Measurements from ENCODE around the gene CXCL17.

Gene CXCL17

DNA sequence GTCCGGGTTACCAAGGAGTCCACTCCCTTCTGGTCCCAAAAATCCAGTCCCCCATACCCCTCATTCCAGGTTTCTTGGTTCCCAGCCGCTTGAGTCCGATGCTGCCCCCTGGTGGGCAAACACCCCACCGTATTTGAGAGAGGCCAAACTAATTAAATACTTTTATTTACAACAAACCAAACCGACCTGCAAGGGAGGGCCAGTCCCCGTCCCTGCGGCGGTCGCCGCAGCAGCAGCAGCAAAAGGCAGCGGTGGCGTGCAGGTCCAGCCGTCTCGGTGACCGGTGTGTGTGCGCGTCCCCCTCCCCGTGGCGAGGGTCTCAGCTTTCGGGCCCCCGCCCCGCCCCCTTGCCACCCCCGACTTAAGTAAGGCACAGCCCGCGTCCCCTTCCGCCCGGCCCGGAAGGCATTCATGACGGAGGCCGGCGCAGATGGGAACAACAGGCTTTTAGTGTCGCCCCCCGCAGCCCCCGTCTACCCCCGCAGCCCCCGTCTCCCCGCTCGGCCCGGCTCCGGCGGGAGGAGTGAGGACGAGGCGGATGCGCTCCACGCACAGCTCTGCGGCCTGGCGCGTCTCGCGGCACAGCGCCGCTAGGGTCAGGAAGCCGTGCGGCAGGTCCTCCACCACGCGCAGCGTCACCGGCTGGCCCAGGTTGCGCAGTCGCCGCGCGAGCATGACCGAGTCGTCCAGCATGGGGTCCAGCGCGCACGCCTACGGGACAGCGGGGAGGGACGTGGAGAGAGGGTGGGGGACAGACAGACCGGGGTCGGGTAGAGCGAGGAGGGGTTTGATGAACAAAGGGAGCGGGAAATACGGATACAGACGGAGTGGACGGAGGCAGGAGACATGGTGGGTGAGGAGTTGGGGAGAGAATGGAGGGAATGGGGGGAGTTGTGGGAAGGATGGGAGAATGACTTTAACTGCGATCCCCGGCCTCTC is 41.1 kb downstream of the CXCL17 start:
- peak; percentile 42 to 64 (median 61) for DNase-seq (ENCODE audit: low read depth in 3 of 3)

DNA sequence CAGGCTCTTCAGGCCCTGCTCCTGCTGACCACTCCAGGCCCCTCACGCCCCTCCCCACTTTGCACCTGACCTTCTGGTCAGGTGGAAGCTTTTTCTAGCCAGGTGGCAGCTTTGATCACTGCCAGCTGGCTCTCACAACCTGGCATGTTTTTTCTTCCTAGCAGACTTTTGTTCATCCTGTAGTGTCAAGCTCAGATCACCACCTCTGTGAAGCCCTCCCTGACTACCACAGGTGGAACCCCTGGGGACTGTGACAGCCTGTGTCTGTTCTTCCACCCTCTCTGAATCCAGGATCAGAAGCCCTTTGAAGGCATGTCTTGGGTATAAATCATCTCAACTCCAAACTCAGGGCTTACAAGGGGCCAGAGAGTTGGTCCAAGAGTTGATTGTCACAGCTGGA is 42.3 kb downstream of the CXCL17 start:
- DNase-seq (ENCODE audit: low read depth in 3 of 3) = no peak

DNA sequence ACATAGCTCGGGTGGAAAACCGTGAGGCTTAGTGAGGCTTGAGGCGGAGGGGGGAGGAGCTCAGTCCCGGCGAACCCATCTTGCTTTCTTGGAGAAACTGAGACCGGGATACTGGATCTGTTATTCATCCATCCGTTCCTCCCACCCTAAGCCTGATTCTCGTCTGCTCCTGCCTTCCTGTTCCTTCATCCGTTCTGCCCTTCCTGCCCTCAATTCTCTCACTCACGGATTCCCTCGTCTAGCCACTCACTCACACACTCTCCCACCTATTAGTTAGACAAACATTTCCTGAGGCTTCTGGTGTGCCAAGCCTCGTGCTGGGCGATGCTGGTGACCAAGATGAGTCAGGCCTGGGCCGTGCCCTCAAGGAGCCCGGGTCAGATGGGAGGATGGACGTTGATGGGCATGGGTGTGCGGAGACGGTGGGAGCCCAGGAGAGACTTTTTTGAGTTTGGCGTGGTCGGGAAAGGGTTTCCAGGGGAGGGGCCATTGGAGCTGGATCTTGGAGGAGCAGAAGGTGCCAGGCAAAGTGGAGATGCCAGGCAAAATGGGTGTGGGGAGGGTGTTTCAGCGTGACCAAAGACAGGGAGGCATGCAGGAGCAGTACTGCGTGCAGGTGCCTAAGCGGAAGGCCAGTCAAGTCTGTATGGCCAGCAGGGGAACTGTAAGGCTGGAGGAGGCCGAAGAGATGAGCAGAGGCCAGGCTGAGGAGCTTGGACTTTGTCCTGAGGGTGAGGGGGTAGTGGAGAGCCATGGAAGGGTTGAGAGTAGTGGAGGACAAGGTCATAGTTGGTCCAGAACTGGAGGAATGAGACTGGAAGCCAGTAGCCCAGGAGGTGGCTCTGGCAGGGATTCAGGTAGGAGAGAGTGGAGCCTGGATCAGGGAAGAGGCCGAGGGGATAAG is 45.2 kb downstream of the CXCL17 start:
- DNase-seq (ENCODE audit: low read depth in 3 of 3) = no peak

DNA sequence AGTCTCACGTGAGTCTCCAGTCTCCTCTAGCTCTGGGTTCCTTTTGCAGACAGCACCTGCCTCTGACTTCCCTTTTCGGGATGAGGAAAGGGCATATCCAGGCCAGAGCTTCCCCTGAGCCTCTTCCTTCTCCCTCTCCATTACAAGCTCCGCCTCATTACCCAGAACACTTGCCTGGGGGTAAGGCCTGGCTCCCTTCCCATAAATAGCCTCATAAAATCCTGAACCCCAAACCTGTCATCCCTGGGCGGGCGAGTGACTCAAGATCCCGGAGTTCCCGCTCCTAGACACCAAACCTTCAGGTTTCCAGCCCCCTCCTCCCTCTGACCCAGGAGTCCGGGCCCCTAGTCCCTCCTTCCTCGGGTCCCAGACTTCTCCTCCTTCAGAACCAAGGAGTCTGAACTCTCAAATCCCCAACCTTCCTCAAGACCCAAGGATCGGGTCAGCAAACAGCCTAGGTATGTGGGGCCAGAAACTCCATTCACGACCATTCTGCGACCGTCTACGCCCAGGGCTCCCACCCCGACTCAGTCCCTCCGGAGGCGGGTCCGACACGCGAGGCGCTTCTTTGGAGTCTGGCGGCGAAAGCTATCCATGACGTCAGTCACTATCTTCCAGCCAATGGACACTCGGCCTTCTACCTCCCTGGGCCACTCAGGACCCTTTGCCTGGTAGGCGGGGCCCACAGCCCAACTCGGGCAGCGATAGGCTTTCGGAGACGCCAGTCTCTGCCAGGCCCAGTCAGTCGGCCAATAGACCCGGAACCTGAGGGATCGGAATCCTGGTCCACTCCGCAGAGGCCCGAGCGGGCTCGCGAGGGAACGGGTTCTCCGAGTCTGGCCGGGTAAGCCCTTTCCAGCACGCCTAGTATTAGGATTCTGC is 46.1 kb downstream of the CXCL17 start:
- DNase-seq (ENCODE audit: low read depth in 3 of 3) = peak; percentile 92 to 97 (median 92)

DNA sequence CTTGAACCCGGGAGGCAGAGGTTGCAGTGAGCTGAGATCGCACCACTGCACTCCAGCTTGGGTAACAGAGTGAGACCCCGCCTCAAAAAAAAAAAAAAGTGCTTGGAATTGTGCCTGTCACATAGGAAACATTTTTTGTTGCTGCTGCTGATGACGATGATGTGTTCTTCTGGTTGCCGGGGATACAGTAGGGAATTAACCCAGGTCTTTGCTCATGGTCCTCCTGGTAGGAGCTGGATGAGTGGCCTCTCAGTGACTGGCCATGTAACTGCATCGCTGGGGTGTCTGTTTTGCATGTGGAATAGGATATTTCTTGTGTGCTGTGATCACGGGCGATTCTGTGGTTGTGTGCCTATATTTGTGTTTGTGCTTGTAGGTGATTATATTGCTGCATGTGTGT is 48.0 kb downstream of the CXCL17 start:
- DNase-seq (ENCODE audit: low read depth in 3 of 3) = no peak

DNA sequence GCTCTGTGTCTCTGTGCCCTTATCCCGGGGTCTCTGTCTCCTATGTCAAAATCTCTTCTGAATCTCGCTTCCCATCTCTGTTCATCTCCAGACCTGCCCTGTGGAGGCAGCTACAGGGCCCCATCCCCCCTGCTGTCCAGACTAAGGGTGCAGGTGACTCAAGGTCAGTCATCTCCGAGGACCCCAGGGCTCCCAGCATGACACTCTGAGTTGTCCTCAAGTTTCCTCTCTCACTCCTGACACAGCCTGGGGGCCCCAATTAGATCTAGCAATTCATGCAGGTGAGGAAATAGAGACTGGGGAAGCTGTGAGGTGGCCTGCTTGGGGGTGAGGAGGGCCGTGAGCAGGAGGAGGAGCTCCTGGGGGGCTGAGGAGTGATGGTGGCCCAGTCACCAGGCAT is 50.6 kb downstream of the CXCL17 start:
- DNase-seq (ENCODE audit: low read depth in 3 of 3) = no peak

DNA sequence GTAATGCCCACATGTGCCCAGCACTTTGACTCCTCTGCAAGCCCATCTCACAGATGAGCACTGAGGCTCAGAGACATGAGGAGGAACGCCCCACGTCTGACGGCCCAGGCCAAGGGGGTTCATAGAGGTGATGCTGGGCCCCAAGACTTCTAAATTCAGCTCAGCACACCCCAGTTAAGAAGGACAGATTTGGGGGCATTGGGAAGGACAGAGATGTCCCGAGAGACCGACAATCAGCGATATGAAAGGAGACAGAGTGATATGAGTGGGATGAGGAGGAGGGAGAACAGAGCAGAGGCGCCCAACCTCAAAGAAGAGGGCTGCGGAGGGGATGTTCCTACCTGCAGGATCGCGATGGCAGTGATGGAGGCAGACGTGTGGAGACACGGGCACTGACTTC is 52.8 kb downstream of the CXCL17 start, which contains the start of gene CNFN:
TSS of gene CNFN (minus strand) at position 399 of the 400 bp plus-strand sequence. CDS start 1,260 bp downstream, outside the sequence.
- DNase-seq (ENCODE audit: low read depth in 3 of 3) = no peak

DNA sequence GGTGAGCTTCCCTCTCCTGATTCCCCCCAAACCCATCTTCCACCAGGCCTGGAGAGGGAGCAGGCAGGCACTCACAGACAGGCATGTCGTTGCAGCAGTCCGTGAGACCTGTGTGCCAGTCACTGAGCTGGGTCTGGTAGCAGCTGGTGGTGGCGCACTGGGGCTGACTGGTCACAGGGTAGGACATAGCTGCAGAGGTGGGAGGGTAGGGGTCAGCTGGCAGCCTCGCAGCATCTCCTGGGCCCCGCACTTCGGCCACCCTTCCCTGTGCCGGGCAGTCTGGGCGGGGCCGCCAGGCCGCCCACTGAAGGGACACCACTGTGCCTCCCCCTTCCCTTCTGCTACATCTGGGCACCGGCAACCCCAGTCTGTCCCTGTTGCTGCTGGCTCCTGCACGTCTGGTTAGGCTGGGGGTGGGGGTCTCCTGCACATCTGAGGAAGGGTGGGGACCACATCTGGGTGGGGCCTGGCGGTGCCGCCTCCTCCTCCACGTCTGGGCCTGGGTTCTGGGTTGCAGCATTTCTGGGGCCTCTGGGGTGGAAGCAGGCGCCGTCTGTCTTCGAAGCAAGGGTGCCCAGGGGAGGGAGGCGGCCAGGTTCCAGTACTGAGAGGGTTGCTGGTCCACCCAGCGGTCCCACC is 53.8 kb downstream of the CXCL17 start:
- DNase-seq (ENCODE audit: low read depth in 3 of 3) = no peak

DNA sequence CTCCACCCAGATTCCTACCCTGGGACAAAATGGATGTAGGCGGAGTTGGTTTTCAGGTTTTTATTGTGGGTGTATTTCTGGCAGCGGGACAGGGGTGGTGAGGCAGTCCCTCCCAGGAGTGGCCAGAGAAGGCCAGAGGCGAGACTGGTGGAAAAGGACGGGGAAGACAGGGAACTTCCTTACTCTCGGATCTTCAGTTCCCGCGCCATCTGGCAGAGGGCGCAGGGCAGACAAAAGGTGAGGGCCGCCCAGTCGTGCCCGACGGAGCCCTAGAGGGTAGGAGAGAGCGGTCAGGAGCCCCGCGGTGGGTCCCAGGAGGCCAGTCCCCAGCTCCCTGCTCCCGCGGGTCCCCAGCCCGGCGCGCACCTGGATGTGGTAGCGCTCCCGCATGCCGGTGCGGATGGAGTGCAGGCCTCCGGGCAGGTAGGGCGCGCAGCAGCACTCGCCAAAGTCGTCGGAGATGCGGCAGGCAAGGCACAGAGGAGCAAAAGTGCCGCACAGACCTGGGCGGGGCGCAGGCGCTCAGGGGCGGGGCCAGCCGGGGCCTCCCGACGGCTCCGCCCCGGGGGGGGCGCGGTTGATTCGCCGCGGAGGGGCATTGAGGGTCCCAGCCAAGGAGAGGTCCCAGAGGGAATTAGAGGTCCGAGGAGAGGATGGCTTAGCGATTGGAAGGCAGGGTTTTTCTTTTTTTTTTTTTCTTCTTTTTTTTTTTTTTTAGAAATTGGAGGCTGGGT is 55.6 kb downstream of the CXCL17 start:
- peak; percentile 34 to 62 (median 37) for DNase-seq (ENCODE audit: low read depth in 3 of 3)

DNA sequence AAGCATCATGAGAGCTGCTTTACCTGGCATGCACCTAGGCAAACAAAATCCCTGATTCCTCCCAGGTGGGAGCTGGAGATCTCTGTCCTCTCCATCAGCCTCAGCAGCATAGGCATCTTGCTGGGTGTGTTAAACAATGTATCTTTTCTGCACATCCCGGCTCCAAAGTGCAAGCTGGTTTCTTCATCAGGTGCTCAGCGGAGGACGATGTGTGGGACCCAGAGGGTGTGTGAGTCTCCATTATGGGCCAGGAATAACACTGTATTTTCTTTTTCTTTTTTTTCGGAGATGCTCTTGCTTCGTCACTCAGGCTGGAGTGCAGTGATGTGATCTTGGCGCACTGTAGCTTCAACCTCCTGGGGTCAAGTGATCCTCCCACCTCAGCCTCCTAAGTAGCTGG is 62.6 kb downstream of the CXCL17 start:
- DNase-seq (ENCODE audit: low read depth in 3 of 3) = no peak
